Stimulated activated CD8-positive, alpha-beta memory T cell treated with anti-CD3 and anti-CD28 coated beads, Interleukin-15, amount 100 ng/mL, for 24 hours (primary cell): ENCODE results near the gene GZMA.
A peak's percentile ranks its signal among the peaks of the same experiment; 100 is the strongest.

Experiments used
- DNase-seq: peaks from one replicate; pipeline ENCODE4 v3.0.0-alpha.2; 2020; ENCODE audit warnings: low read depth

Gene GZMA

DNA sequence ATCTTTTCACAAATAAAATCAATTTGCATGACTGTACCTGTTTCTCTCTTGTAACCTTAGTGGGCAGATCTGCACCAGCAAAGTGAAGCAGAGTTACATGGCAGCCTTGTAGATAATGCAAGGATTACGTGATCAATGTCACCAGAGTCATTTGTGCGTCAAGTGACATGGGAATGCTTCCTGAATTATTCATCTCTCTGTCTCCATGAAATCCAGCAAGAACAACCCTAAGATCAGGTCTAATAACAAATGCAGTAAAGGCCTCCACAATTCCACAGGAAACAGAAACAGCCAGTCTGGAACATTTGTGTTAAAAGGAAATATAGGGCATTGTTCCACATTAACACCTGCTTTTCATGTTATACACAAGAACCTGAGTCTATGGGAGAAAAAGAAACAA lies 7.8 kb downstream of the GZMA start:
- DNase-seq, result no peak

DNA sequence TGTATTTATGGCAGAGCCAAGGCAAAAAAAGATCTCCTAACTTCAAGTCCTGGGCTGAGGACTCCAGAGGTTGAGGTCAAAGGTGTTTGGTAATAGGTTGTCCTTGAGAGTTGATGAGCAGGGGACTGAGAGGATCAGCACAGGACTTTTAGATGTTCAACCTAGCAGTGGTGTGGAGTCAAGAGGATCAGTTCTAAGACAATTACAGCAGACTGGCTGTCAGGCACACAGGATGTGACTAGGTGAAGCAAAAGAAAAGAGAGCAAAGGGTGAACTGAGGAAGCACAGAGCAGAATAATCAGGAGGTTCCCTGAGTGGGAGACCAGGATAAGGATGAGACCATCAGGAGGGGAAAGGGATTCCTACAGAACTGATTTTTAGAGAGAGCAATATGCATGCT lies 10.9 kb downstream of the GZMA start:
- DNase-seq, result no peak

GRCh38 chr5:55114061-55114460 lies 11.6 kb downstream of the GZMA start:
- DNase-seq, result no peak

- DNase-seq, result no peak
Measured at GRCh38 chr5:55123365-55123764, 20.9 kb downstream of the GZMA start.

DNA sequence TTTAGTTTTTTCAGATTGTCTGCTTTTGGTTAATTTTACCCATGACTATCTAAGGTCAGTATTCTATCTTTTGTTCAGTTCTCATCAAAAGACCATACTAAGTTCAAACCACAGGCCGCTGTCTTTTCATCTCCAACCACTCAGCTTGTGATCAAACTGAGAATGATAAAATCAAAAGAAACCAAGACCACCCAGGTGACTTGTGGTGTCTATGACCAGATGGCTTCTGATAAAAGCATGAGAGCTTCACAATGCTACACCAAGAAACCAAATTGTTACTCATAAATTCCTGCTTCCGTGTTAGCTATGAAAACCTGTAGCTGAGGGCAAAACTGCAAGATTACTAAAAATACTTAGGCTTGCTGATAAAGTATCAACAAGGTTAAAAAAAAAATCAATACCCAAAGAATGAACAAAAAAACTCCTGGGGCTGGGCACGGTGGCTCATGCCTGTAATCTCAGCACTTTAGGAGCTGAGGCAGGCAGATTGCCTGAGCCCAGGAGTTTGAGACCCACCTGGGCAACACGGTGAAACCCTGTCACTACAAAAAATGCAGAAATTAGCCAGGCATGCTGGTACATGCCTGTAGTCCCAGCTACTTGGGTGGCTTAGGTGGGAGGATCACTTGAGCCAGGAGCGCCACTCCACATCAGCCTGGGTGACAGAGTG lies 31.7 kb downstream of the GZMA start:
- DNase-seq, result no peak

DNA sequence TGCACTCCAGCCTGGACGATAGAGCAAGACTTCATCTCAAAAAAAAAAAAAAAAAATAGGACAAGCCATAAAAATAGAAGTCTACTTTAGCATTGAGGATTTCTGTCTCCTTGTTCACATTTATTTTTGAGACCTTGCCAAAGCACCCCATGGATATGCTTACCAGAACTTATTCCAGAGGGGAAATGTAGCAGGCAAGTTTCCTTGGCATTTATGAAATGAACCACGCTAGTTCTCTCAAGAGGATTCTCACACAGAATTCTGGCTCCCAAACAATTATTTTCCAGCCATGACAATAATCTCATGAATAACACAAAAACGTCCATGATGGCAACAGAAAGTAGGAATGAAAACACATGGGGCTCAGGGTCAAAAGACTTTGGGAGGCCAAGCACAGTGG lies 34.1 kb downstream of the GZMA start:
- no peak for DNase-seq

DNA sequence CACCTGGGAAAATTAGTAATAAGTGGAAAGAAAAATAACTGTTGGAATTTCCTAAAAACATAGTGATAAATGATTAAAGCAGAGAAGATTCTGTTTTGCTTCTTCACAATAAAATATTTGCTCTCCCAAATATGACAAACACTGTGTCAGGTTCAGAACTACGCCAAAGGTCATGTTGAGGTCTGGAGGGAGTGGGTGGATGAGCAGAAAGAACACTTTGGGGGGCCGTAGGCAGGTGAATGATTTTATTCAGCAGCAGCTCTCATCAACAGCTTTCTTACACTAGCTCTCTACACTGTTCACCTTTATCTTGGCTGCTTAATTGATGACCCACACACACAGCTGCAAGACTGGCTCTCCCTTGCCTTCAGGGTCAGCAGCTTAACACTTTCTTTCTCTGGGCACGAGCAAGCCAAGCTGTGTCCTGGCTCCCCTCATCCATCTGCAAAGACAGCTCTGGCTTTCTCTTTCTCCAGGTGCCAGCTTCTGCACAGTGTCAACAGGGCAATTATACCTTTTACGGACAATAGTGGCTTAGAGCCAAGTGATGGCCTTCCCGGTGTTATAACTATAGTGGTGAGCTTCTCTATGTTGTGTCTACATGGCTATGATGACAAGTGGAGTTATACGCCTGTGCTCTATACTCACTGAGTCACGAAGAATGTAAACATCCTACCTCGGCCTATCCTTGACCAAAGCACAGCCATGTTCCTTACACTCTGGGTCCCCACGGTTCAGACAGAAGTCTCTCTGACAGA lies 38.6 kb downstream of the GZMA start:
- DNase-seq, result no peak

DNA sequence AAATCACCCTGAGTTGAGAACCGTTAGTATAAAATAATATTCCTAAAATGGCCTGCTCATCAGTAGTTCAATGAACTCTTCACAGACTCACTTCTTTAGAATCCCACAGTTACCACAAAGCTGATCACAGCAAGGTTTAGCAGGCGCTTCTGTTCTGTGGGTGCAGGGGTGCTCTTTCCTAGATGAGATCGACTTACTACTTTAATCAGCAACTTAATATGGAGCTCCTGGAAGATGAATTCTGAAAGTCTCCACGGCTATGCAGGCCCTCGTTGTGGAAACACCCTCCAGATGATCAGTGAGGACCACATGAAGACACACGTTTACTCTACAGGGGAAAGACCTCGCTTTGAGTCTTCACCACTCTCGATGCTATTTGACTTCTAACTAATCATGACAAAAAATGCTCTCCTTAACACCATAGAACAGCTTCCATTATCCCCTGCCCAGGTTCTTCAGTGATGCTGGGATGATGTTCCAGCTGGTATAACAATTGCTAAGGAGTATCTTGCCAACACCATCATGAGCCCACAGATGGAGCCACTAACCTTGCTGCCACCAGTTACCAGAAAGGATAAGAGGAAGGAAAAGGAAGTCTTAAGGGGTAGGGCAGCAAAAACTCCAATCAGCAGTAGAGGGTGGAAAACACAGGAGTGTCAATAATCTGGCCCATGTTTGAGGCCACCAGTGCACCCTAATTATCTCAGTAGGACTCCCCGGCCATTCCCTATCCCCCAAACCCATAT lies 39.7 kb downstream of the GZMA start:
- DNase-seq, result no peak

GRCh38 chr5:55143624-55144023 lies 41.2 kb downstream of the GZMA start:
- no peak for DNase-seq

DNA sequence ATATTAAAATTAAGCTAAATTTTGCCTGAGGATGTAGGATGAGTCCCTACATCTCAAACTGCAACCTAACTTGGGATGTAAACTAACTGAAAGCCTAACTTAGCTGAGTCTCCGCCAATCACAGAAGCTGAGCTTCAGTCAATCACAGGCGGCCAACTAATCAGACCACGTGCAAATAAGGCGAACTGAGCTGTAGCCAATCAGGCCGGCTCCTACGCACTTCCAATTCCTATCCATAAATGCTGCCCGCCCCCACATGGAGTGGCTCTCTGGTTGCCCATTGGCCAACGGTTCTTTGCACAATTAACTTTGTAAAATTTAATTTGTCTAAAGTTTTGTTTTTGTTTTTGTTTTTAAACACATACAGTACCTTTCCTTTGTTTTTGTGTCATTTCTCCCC lies 43.6 kb downstream of the GZMA start:
- no peak for DNase-seq

DNA sequence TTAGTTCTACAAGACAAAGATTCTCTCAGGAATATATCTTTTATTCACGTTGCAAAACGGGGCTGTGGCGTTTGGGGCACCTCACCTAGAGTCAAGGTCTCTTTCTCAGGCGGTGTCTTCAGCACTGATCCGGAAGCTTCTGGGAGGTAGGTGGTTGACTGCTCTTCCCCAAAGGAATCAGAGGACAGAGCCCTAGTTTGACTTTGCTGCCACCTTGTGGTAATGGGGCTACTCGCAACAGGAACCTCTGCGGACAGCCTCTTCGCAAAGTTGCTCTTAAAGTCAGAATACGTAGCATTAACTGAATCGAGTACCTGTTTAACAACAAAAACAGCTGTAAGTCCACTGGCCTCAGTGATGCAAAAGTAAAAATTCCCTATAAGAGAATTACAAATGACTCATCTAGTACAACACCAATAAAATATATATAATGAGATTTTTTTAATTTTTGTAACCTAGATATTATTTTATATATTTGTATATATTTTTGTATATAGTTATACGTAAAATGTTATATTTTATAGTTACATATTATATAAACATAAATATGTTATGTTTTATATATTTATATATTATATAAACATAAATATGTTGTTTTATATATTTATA lies 44.2 kb downstream of the GZMA start:
- DNase-seq, result peak; percentile 48

DNA sequence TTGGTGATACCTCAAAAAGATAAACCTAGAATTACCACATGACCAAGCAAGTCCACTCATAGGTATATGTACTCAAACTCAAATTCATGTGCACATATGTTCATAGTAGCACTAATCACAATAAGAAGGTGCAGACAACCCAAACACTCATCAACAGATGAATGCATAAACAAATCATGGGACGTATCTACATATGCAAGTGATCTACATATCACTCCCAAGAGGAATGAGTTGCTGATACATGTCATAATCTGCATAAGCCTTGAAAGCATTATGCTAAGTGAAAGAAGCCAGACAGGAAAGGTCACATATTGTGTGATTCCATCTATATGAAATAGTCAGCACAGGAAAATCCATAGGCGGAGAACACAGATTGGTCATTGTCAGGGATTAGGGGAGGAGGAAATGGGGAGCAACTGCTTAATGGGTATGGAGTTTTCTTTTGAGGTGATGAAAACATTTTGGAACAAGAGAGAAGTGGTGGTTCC lies 46.9 kb downstream of the GZMA start:
- DNase-seq, result no peak

DNA sequence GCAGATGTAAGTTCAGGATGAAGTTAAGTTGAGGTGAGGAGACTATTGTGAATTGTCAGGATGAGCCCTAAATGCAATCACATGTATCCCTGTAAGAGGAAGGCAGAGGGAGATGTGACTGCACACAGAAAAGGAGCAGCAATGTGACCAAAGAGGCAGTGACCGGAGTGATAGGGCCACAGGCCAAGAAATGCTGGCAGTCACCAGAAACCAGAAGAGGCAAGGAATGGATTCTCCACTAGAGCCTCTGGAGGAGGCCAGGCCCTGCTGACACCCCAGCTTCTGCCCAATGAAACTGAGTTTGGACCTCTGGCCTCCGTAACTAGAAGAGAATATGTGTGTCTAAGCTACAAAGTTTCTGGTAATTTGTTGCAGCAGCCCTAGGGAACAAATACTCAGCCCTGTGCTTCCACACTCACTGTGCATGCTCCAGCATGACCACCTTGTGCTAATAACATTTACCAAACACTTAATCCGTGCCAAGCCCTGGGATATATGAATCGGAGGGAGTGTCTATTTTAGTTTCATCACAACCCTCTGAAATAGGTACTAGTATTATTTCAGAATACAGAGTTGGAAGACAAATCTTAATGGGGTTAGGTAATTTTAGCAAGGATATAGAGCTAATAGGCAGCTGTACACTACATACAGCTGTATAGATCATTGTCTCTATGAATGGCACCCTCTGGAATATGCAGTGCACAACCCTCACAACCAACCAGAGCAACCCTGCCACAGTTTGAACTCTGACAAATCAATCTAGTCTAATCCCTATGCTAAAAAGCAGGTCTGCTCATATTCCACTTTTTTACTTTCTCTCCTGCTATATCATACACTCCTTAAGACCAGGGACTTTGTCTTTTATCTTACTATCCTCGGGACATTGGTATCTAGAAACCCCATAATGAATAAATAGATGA lies 49.7 kb downstream of the GZMA start:
- DNase-seq, result no peak

- DNase-seq, result no peak
Measured at GRCh38 chr5:55154873-55155272, 52.4 kb downstream of the GZMA start.
